IPS-NIHi11 (cell line): ENCODE measurements around the gene NHP2.
A peak's percentile ranks its signal among the peaks of the same experiment; 100 is the strongest.
"Not testable (repeated sequence)": the region's sequence is repeated elsewhere in the genome, so short reads cannot be mapped to it uniquely, and the experiment has no call there.

Source experiments
- DNase-seq: peaks from one replicate; pipeline ENCODE4 v3.0.0; 2012; ENCODE audit warnings: mixed read lengths, low spot score

The NHP2 gene

GRCh38 chr5:178130576-178131445 lies 22.9 kb downstream of the NHP2 start, which contains the start of gene RMND5B:
RMND5B (plus strand) TSS chr5:178131014; CDS start chr5:178138120, 7,106 bp downstream.
- DNase-seq = peak; percentile 96

GRCh38 chr5:178130234-178130575 lies 23.5 kb downstream of the NHP2 start:
- DNase-seq = not testable (repeated sequence)

DNA sequence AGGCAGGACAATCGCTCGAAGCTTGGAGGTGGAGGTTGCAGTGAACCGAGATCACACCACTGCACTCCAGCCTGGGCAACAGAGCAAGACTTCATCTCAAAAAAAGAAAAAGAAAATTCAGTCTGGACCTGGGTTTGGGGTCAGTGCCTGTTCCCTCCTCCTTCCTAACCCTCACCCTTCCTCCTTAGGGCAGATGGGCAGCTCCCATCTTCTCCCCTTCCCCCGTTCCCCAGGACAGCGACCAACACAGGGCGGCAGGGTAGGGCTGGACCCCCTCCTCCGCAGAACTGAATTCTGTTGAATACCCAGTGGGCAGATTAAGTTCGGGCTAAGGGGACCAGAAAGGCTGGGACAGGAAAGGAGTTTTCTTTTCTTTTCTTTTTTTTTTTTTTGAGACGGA lies 24.4 kb downstream of the NHP2 start:
- DNase-seq = no peak

DNA sequence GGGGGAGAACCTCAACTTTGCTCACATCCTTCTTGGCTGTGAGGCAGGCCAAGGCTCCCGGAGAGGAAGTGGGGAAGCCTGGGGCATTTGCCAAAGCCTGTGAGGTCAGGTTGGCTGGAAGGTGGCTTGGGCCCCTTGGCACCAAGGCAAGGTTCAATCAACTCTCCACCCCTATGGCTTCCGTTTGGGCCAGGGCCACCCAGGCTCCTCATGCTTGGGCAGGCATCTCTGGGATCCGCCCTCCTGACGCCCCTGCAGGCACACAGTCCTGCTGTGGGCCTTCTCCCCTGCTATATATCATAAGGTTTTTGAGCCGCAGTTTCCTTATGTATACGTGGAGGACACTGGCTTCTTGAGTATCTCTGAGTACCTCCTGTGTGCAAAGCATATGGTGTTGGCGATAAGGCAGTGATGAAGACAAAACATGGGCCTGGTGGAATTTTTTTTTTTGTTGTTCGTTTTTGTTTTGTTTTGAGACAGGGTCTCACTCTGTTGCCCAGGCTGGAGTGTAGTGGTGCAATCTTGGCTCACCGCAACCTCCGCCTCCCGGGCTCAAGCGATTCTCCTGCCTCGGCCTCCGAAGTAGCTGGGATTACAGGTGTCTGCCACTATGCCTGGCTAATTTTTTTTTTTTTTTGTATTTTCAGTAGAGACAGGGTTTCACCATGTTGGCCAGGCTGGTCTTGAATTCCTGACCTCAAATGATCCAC lies 26.2 kb downstream of the NHP2 start:
- not testable (repeated sequence) for DNase-seq

DNA sequence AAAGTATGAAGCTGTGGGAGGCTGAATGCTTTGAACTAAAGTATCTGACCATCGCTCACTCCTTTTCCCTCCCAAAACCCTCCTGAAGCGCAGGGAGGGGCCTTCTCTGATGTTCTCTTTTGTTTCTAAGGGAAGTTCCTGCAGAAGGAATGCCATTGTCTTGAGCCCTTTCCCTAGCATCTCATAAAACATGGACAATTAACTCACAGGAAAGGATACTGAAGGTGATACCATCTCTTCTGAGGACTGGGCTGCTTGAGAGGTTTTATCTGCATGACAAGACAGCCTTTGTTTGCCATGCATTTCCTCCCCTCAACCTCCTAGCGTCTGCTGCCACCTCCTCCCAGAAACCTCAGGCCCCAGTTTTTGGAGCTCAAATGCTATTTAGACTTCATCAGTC lies 27.1 kb downstream of the NHP2 start:
- DNase-seq = peak; percentile 43

DNA sequence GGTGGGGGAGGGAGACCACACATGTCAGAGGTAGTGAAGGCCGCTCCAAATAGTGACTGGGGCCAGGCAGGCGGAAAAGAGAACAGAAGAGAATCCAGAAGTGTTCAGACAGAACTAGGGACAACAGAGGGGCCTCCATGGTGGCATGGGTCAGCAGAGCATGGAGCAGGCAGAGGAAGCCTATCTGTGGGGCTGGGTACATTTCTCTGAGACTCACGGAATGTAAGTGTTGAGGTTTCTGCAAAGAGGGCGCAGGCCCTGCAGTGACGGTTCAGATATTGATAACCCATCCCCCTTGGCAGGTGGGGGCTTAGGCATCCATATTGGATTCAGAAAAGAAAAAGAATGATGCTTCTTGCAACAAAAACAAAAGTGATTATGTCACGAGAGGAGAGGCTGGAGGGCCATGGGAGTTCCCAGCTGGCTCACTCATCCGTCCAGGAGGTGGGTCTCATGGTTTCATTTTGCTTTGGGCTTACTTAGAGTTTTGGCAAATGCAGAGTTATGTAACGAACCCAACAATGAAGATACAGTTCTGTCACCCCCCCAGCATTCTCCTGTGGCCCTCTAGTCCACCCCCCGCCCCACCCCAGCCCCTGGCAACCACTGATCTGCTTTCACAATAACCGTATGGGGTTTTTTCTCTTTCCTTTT lies 28.3 kb downstream of the NHP2 start:
- DNase-seq = no peak

- DNase-seq = no peak
Measured at GRCh38 chr5:178123966-178124925, 29.4 kb downstream of the NHP2 start.

DNA sequence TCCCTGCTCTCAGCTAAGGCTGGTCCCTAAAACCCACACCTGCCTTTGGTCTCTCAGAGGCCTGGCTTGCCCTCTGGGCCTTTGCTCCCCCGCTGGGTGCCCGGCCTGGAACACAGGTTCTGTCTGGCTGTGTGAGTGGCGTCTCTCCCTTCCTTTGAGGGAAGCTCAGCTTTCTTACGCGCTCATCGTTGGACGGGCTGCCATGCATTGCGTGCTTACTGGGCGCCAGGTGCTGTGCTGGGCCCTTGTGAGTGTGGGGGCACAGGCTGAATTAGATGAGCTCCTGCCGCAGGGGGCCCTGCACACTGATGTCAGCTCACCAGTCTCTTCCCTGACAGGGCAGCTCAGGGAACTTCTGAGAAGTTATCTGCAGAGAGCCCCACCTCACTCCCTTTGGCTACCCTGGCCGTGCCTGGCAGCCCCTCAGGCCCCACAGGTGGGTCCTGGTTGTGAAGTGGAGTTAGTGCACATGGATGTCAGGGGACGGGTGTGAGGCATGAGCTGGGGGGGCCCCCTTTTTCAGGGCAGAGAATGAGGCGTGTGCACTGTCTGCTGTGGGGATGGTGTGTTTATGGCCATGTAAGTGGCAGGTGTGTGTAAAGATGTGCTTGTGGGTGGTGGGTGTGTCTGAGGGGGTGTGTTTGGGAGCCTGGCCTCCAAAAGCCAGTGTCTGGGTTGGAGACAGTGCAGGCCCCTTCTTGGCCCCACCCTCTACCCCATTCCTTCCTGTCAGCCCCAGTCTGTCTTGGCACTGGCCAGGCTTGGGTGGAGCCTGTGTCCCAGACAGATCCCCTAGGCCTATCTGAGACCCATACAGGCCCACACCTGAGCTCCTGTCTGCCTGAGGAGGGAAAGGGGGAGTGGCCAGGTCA lies 30.4 kb downstream of the NHP2 start:
- no peak for DNase-seq

DNA sequence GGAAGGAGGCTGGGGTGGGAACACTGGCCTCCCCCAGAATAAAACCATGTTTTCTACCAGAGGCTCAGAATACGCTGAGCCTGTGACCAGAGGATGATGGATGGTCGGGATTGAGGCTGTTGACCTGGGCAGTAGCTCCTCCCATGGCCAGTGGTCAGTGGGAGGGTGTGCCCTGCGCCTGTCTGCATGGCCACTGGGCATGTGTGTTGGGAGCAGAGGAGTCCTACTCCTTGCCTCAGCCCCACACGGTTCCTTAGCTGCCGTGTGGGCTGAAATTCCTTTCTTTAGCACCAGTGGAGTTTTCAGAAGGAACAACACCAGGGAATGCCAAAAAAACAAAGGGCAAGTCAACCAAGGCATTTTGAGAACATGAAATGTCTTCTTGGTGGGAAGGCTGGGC lies 31.3 kb downstream of the NHP2 start:
- DNase-seq = no peak

DNA sequence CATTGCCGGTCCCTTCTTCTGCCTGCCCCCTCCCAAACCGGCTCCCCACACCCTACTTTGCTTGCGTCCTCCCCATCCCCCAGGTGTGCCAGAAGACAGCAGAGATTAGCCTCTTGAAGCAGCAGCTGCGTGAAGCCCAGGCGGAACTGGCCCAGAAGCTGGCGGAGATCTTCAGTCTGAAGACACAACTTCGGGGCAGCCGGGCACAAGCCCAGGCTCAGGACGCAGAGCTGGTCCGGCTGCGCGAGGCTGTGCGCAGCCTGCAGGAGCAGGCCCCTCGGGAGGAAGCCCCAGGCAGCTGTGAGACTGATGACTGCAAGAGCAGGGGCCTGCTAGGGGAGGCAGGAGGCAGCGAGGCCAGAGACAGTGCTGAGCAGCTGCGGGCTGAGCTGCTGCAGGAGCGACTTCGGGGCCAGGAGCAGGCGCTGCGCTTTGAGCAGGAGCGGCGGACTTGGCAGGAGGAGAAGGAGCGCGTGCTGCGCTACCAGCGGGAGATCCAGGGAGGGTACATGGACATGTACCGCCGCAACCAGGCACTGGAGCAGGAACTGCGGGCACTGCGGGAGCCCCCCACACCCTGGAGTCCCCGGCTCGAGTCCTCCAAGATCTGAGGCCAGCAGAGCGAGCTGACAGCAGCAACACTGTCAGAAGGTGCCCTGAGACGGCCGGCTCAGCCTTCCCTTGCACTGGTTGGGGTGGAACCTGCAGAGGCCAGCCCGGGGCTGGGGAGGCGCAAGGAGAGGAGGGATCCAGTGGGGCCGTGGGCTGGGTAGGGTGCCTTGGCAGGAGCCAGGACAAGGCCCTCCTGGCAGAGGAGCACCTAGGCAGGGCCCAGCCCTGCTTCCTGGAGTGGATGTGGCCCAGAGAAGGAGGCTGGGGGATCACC lies 32.1 kb downstream of the NHP2 start:
- no peak for DNase-seq

DNA sequence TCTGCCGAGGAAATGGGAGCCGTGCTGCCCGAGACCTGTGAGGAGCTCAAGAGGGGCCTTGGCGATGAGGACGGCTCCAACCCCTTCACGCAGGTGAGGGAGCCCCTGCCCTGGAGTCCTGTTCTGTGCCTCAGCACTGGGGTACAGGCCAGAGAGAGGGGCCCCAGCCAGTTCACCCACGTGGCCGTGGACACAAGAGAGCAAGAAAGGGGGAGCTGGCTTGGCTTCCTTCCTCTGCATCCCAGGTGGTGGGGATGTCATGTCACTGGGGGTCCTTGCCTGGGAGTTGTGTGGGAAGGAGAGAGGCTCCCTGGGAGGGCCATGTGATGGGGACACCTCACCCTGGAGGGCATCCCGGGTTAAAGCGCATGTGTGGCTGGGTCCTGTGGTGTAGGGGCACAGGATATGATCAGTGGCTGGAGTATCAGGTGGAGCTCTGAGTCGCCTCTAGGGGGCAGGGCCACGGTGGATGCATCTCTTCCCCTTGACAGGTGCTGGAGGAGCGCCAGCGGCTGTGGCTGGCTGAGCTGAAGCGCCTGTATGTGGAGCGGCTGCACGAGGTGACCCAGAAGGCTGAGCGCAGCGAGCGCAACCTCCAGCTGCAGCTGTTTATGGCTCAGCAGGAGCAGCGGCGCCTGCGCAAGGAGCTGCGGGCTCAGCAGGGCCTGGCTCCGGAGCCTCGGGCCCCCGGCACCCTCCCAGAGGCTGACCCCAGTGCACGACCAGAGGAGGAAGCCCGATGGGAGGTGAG lies 32.9 kb downstream of the NHP2 start:
- peak; percentile 82 for DNase-seq

GRCh38 chr5:178119915-178120606 lies 33.6 kb downstream of the NHP2 start:
- no peak for DNase-seq

DNA sequence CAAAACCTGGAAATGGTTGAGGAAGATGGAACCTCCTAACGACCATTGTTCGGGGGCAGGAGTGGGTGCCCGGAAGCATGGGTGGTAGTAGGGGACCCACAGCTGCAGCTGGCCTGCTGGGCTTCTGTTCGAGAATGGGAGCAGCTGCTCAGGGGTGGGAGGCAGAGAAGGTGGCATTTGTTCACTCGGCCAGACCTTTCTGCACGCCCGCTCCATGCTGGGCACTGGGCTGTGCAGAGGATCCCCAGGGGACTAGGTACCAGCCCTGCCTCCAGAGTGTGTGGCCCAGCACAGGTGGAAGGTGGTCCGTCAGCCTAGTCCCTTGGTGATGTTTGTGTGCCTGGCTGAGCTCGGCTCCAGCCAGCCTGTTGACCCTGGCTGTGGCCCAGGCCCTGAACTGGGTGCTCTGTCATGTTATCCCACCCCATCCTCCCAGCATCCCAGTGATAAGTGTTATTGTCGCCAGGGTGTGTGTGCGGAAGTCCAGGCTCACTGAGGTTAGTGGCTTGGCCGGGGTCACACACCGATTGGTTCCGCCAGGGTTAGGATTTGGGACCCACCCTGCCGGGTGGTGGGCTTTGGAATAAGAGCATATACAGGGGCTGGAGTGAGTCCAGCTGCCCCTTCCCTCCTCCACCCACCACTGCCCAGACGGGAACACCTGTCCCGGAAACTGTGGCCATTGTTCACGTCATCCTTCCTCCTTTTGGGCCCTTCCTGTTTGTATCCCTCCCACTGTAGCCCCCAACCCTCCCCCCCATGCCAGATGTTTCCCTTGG lies 35.6 kb downstream of the NHP2 start:
- DNase-seq = no peak

GRCh38 chr5:178116143-178116885 lies 37.4 kb downstream of the NHP2 start:
- DNase-seq = peak; percentile 39

DNA sequence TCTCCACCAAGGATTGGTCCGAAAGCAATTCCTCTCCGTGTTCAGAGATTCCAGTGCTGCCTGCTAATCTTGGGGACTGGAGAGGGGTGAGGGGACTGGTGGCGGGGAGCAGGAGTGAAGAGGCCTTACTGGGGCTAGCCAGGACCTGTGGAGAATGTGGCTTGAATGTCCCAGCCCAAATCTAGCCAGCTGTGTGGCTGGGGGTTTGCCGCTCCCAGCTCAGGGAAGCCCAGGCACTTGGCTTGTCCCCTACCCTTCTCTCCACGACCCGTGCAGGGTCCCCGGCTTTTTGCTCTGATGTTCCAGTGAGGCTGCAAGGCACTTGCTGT lies 37.9 kb downstream of the NHP2 start:
- DNase-seq = no peak

DNA sequence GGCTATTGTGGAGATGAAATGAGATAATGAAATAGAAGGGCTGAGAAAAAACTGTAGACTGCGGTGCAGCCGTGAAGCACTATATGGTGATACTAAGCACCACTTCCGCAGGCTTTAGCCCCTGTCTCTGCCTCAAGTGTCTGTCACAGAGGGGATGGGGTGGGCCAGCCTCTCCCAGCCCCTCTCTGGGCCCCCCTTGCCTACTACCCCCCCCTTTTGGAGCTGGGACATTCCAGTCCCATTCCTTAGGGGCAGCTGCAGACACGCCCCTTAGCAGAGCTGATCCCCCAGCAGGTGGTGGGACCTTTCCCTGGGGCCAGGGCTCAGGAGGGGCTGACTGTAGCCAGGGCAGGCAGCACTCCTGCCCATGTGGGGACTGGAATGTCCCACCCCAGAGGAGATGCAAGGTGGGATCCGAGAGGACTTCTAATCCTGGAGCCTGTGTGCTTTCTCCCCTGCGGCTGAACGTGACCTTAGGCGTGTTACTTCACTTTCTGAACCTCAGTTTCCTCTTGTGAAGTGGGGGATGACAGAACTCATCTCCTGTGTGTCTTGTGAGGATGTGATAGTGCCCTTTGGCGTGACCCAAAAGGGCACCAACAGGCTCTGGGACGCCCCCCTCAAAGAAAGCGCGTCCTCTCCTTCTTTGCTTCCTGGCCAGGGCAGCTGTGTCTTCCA lies 38.4 kb downstream of the NHP2 start:
- DNase-seq = peak; percentile 58
